HG02981 (cell line): ENCODE measurements around the gene ARHGAP28.

ENCODE experiments used
- ATAC-seq: cut with Tn5 transposase; IDR thresholded peaks from one replicate; pipeline ENCODE4 v1.9.1; 2021; ENCODE audit warnings: mild to moderate bottlenecking, moderate library complexity; ENCODE audit not compliant: unreplicated experiment

Gene ARHGAP28

GRCh38 chr18:6954501-6954900 lies 225.0 kb downstream of the ARHGAP28 start:
- ATAC-seq = no peak

GRCh38 chr18:6955304-6955703 lies 225.8 kb downstream of the ARHGAP28 start:
- no peak for ATAC-seq

GRCh38 chr18:6956495-6956894 lies 227.0 kb downstream of the ARHGAP28 start:
- no peak for ATAC-seq

- no peak for ATAC-seq
Measured at GRCh38 chr18:6956999-6957398, 227.5 kb downstream of the ARHGAP28 start.

GRCh38 chr18:6959110-6959509 lies 229.6 kb downstream of the ARHGAP28 start:
- ATAC-seq = no peak

- no peak for ATAC-seq
Measured at GRCh38 chr18:6960124-6960523, 230.6 kb downstream of the ARHGAP28 start.

GRCh38 chr18:6960656-6961055 lies 231.1 kb downstream of the ARHGAP28 start:
- ATAC-seq = no peak

GRCh38 chr18:6961331-6961730 lies 231.8 kb downstream of the ARHGAP28 start:
- no peak for ATAC-seq

GRCh38 chr18:6962571-6963451 lies 233.3 kb downstream of the ARHGAP28 start:
- no peak for ATAC-seq

- no peak for ATAC-seq
Measured at GRCh38 chr18:6963452-6964097, 234.1 kb downstream of the ARHGAP28 start.
